NT2/D1 (cell line): ENCODE measurements around the gene ANGPTL7.
"Not testable (repeated sequence)": the region's sequence is repeated elsewhere in the genome, so short reads cannot be mapped to it uniquely, and the experiment has no call there.

Experiments
- DNase-seq: peaks from one replicate; pipeline ENCODE4 v3.0.0-alpha.2; 2011; ENCODE audit warnings: low read depth, low spot score
- H3K27me3 ChIP-seq: 2 replicates; pipeline ENCODE4 v1.6.0; 2011; ENCODE audit warnings: mild to moderate bottlenecking; ENCODE audit not compliant: insufficient read length, insufficient read depth
- H3K36me3 ChIP-seq: 2 replicates; pipeline ENCODE4 v1.6.1; 2011; ENCODE audit warnings: mild to moderate bottlenecking, low read length, mixed read lengths; ENCODE audit not compliant: insufficient read depth, insufficient read length
- H3K4me1 ChIP-seq: 2 replicates; pipeline ENCODE4 v1.5.1; 2011; ENCODE audit not compliant: insufficient read depth, insufficient read length
- H3K4me3 ChIP-seq: 2 replicates; pipeline ENCODE4 v1.5.1; 2011; ENCODE audit warnings: low read depth; ENCODE audit not compliant: insufficient read length
- H3K9ac ChIP-seq: 2 replicates; pipeline ENCODE4 v1.6.0; 2011; ENCODE audit warnings: low read depth; ENCODE audit not compliant: insufficient read length
- H3K9me3 ChIP-seq: 2 replicates; pipeline ENCODE4 v1.5.1; 2011; ENCODE audit warnings: mild to moderate bottlenecking, low read length; ENCODE audit not compliant: insufficient read depth
- SUZ12 ChIP-seq: IDR thresholded peaks from 2 replicates; pipeline ENCODE4 v1.6.1; 2011; ENCODE audit not compliant: insufficient read length, insufficient read depth; ENCODE audit errors: extremely low read depth
- YY1 ChIP-seq: IDR thresholded peaks from 2 replicates; pipeline ENCODE4 v1.6.1; 2011; ENCODE audit not compliant: insufficient read length, insufficient read depth
- ZNF274 ChIP-seq: IDR thresholded peaks from 2 replicates; pipeline ENCODE4 v1.6.1; 2011; ENCODE audit warnings: mild to moderate bottlenecking, low read depth, low read length

ANGPTL7 gene

DNA sequence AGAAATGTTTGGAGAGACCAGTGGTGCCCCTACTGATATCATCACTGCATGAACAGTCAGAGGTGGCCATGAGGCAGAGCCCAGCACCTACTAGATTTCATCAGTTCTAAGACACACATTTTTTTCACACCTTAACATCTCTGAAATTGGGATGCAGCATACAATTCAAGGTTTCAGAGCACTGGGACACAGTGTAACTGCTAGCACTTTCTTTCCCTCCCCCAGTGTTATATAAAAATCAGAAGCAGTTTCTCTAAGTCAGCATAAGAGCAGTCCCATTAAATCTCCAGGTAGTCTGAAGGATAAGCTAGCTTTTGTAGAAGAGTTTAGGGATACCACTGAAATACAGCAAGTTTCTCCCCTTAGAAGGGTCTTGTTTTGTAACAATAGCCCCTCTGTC lies 10.0 kb upstream of the ANGPTL7 start:
- Histone ChIP-seq H3K9ac (no peak overlapping the region), H3K9me3 (no peaks in the 10 kb centered on the region), H3K4me3 (no peak overlapping the region), H3K36me3 (peaks cover 40% of the 10 kb centered on the region), H3K27me3 (no peaks in the 10 kb centered on the region), H3K4me1 (peaks cover 3% of the 10 kb centered on the region)
- no peak for DNase-seq
- TF ChIP-seq YY1 (no peak), ZNF274 (no peak), SUZ12 (no peak)

GRCh38 chr1:11179749-11180148 lies 9.4 kb upstream of the ANGPTL7 start:
- H3K9ac ChIP-seq, H3K4me1 ChIP-seq, DNase-seq, H3K9me3 ChIP-seq, H3K27me3 ChIP-seq, H3K4me3 ChIP-seq: not testable (repeated sequence)
- H3K36me3 ChIP-seq = peaks cover 42% of the 10 kb centered on the region

DNA sequence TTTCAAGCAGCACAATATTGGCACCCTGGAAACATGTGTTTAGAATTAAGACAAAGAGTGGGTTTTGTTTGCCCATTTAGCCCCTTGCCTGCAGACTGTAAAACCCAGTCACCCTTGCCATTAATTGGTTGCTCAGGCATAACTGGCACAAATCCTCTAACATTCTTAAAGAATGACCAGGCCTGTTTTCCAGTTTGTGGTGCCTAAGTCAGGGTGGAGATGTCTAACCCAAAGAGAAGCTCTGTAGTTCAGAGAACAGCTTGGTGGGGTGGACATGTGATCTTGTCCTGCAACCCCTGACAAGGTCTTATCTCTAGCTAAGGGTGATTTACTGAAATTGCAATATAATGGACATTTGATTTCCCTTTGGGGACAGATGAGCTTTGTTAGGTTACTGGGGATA lies 8.8 kb upstream of the ANGPTL7 start:
- no peaks in the 10 kb centered on the region for H3K9me3 ChIP-seq
- no peak overlapping the region for H3K4me3 ChIP-seq
- H3K4me1 ChIP-seq = peaks cover 3% of the 10 kb centered on the region
- TF ChIP-seq ZNF274 (no peak), YY1 (no peak), SUZ12 (no peak)
- DNase-seq = no peak
- H3K36me3 ChIP-seq = peaks cover 44% of the 10 kb centered on the region
- H3K27me3 ChIP-seq = no peaks in the 10 kb centered on the region
- H3K9ac ChIP-seq = no peak overlapping the region

GRCh38 chr1:11182884-11183283 lies 6.3 kb upstream of the ANGPTL7 start:
- no peak for DNase-seq

GRCh38 chr1:11184973-11185372 lies 4.2 kb upstream of the ANGPTL7 start:
- H3K27me3 ChIP-seq = no peaks in the 10 kb centered on the region
- H3K9me3 ChIP-seq = no peaks in the 10 kb centered on the region
- no peak overlapping the region for H3K9ac ChIP-seq
- H3K36me3 ChIP-seq = peaks cover 55% of the 10 kb centered on the region
- no peak for DNase-seq
- peaks cover 7% of the 10 kb centered on the region for H3K4me1 ChIP-seq
- H3K4me3 ChIP-seq = no peak overlapping the region
- TF ChIP-seq YY1 = no peak
- no peak for TF ChIP-seq SUZ12
- TF ChIP-seq ZNF274 = no peak

More at GRCh38 chr1:11182884-11183283, 6.3 kb upstream of the ANGPTL7 start:
- TF ChIP-seq YY1 (no peak), SUZ12 (no peak), ZNF274 (no peak)
- H3K9ac ChIP-seq = no peak overlapping the region
- no peaks in the 10 kb centered on the region for H3K27me3 ChIP-seq
- H3K4me1 ChIP-seq = no peaks in the 10 kb centered on the region
- no peak overlapping the region for H3K4me3 ChIP-seq
- H3K36me3 ChIP-seq = peaks cover 61% of the 10 kb centered on the region
- H3K9me3 ChIP-seq = no peaks in the 10 kb centered on the region

DNA sequence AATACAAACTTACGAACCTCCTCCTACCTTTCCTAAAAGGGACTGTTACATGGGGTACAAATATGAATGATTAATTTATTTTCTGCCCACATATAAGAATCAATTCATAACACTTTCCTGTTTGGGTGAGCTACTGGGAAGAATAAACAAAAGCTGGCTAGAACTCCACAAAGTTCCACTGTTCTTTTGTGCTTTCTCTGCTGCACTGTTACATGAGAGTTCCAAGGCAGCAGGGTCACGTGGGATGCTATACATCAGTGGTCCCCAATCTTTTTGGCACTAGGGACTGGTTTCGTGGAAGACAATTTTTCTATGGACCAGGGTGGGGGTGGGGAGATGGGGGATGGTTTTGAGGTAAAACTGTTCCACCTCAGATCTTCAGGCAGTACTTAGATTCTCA lies 2.2 kb upstream of the ANGPTL7 start:
- no peaks in the 10 kb centered on the region for H3K9me3 ChIP-seq
- no peak for DNase-seq
- TF ChIP-seq ZNF274 (no peak), YY1 (no peak), SUZ12 (no peak)
- no peak overlapping the region for H3K9ac ChIP-seq
- H3K4me3 ChIP-seq = no peak overlapping the region
- H3K4me1 ChIP-seq = peaks cover 7% of the 10 kb centered on the region
- H3K36me3 ChIP-seq = peaks cover 68% of the 10 kb centered on the region
- no peaks in the 10 kb centered on the region for H3K27me3 ChIP-seq

GRCh38 chr1:11187494-11187893 lies 1.7 kb upstream of the ANGPTL7 start:
- Histone ChIP-seq H3K4me1 (peaks cover 7% of the 10 kb centered on the region), H3K4me3 (no peak overlapping the region), H3K9me3 (no peaks in the 10 kb centered on the region), H3K27me3 (no peaks in the 10 kb centered on the region), H3K36me3 (peaks cover 69% of the 10 kb centered on the region), H3K9ac (no peak overlapping the region)
- no peak for TF ChIP-seq SUZ12
- DNase-seq = no peak

DNA sequence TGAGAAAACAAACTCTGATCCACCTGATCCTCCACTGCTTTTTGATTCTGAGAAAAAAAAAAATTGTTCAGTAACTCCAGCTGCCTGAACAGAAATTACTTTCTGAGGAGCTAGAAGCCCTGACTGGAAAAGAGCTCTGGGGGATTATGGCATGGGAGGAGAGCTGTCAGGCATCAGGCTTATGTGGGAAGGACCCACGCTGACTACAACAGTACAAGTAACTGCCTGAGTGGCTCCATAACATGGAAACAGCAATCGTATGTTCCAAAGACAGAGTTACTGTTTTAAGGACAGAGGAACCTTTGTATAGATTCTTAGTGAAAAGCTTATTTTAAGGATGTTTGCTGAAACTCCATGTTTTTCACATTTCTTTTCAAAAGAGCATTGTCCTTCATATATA lies 1.2 kb upstream of the ANGPTL7 start:
- peaks cover 66% of the 10 kb centered on the region for H3K36me3 ChIP-seq
- no peaks in the 10 kb centered on the region for H3K27me3 ChIP-seq
- TF ChIP-seq SUZ12 = no peak
- TF ChIP-seq YY1 = no peak
- peaks cover 7% of the 10 kb centered on the region for H3K4me1 ChIP-seq
- H3K9me3 ChIP-seq = no peaks in the 10 kb centered on the region
- H3K4me3 ChIP-seq = no peak overlapping the region
- no peak overlapping the region for H3K9ac ChIP-seq
- DNase-seq = no peak

GRCh38 chr1:11188381-11188780 lies 774 bp upstream of the ANGPTL7 start:
- Histone ChIP-seq H3K27me3 (no peaks in the 10 kb centered on the region), H3K36me3 (peaks cover 70% of the 10 kb centered on the region), H3K9me3 (no peaks in the 10 kb centered on the region), H3K9ac (no peak overlapping the region), H3K4me1 (peaks cover 7% of the 10 kb centered on the region), H3K4me3 (no peak overlapping the region)
- TF ChIP-seq SUZ12 = no peak
- no peak for TF ChIP-seq ZNF274
- TF ChIP-seq YY1 = no peak
- no peak for DNase-seq
